Thyroid gland (tissue), 4 donors: ENCODE results near the gene DIP2C.

Source experiments
- CTCF ChIP-seq, 6 experiments: fragments of 200-600 bp in 3 of 6; fragments of 450-650 bp in 3 of 6; sonication (generic) in 3 of 6; IDR thresholded peaks; one replicate each; pipeline ENCODE4 v1.5.1; 2016 to 2019; ENCODE audit warnings: antibody characterized with exemption in 6 of 6, mild to moderate bottlenecking in 2 of 6, inconsistent platforms in 1 of 6, moderate library complexity in 1 of 6
- POLR2A ChIP-seq, 2 donors: fragments of 450-650 bp; IDR thresholded peaks; one replicate each; pipeline ENCODE4 v1.6.1; 2017; ENCODE audit warnings: antibody characterized with exemption in 2 of 2, mild to moderate bottlenecking in 2 of 2, moderate library complexity in 1 of 2

- TF ChIP-seq POLR2A (IDR thresholded peaks at IDR 0.05) (no peak), CTCF (IDR thresholded peaks at IDR 0.05) (no peak)
Observed at GRCh38 chr10:364267-364775, 325.1 kb downstream of the DIP2C start.
